HepG2 (cell line): ENCODE measurements around the gene ZCCHC9. TPM values are rescaled to one million over a fixed set of nuclear protein-coding genes. Genes with fewer than 3 reads are reported as not detected.
A peak's percentile ranks its signal among the peaks of the same experiment; 100 is the strongest.

Experiments
- ARNT ChIP-seq: fragments of 450-650 bp; IDR thresholded peaks from 2 replicates; pipeline ENCODE4 v1.6.1; 2017
- ATF1 ChIP-seq: IDR thresholded peaks from 2 replicates; pipeline ENCODE4 v1.6.1; 2016; ENCODE audit warnings: mild to moderate bottlenecking, control low read depth
- ATF7-NPFF ChIP-seq: sonication (generic); formaldehyde crosslinking; IDR thresholded peaks from 2 replicates; pipeline ENCODE4 v1.8.1; 2023; ENCODE audit warnings: mild to moderate bottlenecking, low read depth, missing genetic modification reagents, moderate library complexity
- E2F5 ChIP-seq: sonication (generic); formaldehyde crosslinking; conservative IDR thresholded peaks from 2 replicates; pipeline ENCODE4 v1.4.0; 2020; ENCODE audit warnings: missing genetic modification reagents
- IRX3 ChIP-seq: sonication (generic); formaldehyde crosslinking; IDR thresholded peaks from 2 replicates; pipeline ENCODE4 v1.8.1; 2023; ENCODE audit warnings: mild to moderate bottlenecking, low read depth, missing genetic modification reagents, borderline replicate concordance
- ISL2 ChIP-seq: sonication (generic); formaldehyde crosslinking; IDR thresholded peaks from 2 replicates; pipeline ENCODE4 v1.5.0; 2020; ENCODE audit warnings: missing genetic modification reagents
- KAT7 ChIP-seq: IDR thresholded peaks from 2 replicates; pipeline ENCODE4 v1.6.1; 2018; ENCODE audit warnings: borderline replicate concordance, missing compliant biosample characterization
- KDM2A ChIP-seq: sonication (generic); formaldehyde crosslinking; IDR thresholded peaks from 2 replicates; pipeline ENCODE4 v1.4.0; 2020; ENCODE audit warnings: low read depth, missing genetic modification reagents, borderline replicate concordance
- KDM4B ChIP-seq: sonication (generic); formaldehyde crosslinking; IDR thresholded peaks from 2 replicates; pipeline ENCODE4 v1.4.0; 2020; ENCODE audit warnings: missing genetic modification reagents
- KLF16 ChIP-seq, 2 experiments: sonication (generic) in 1 of 2; formaldehyde crosslinking in 1 of 2; IDR thresholded peaks; 2 replicates each; pipeline versions ENCODE4 v1.6.1 to v1.8.0; 2016 to 2023; ENCODE audit warnings: missing genetic modification reagents in 2 of 2, missing compliant biosample characterization in 1 of 2
- KMT2B ChIP-seq: IDR thresholded peaks from 2 replicates; pipeline ENCODE4 v1.6.1; 2016; ENCODE audit warnings: missing genetic modification reagents, missing compliant biosample characterization
- MXD4 ChIP-seq: IDR thresholded peaks from 2 replicates; pipeline ENCODE4 v1.6.1; 2016; ENCODE audit warnings: mild to moderate bottlenecking, missing biosample characterization, missing genetic modification reagents
- NCOA2 ChIP-seq: sonication (generic); formaldehyde crosslinking; IDR thresholded peaks from 2 replicates; pipeline ENCODE4 v1.8.0; 2022; ENCODE audit warnings: inconsistent platforms
- PAXIP1 ChIP-seq: sonication (generic); formaldehyde crosslinking; conservative IDR thresholded peaks from 2 replicates; pipeline ENCODE4 v1.4.0; 2020; ENCODE audit warnings: mild to moderate bottlenecking, missing genetic modification reagents, moderate library complexity
- RBM39 ChIP-seq: fragments of 200-400 bp; formaldehyde crosslinking; IDR thresholded peaks from one replicate; pipeline ENCODE4 v1.6.1; 2018; ENCODE audit warnings: antibody characterized with exemption, mild to moderate bottlenecking, low read depth, low read length; ENCODE audit not compliant: poor library complexity, severe bottlenecking
- SIN3A ChIP-seq: IDR thresholded peaks from 2 replicates; pipeline ENCODE4 v1.6.1; 2011; ENCODE audit warnings: low read depth, mild to moderate bottlenecking, control low read depth, low read length, borderline replicate concordance
- TBP ChIP-seq: sonication (generic); formaldehyde crosslinking; IDR thresholded peaks from 2 replicates; pipeline ENCODE4 v1.5.0; 2020; ENCODE audit warnings: missing genetic modification reagents
- WIZ ChIP-seq: sonication (generic); formaldehyde crosslinking; IDR thresholded peaks from 2 replicates; pipeline ENCODE4 v1.5.1; 2020; ENCODE audit warnings: mild to moderate bottlenecking, missing genetic modification reagents
- ZNF331 ChIP-seq: sonication (generic); formaldehyde crosslinking; IDR thresholded peaks from 2 replicates; pipeline ENCODE4 v1.4.0; 2020; ENCODE audit warnings: missing genetic modification reagents
- ZNF33B ChIP-seq: sonication (generic); formaldehyde crosslinking; IDR thresholded peaks from 2 replicates; pipeline ENCODE4 v1.5.1; 2020; ENCODE audit warnings: mild to moderate bottlenecking, missing genetic modification reagents
- ZNF674 ChIP-seq: sonication (generic); formaldehyde crosslinking; IDR thresholded peaks from 2 replicates; pipeline ENCODE4 v1.5.0; 2020; ENCODE audit warnings: low read depth, mild to moderate bottlenecking, missing genetic modification reagents
- ZSCAN12 ChIP-seq: sonication (generic); formaldehyde crosslinking; IDR thresholded peaks from 2 replicates; pipeline ENCODE4 v1.9.0; 2021; ENCODE audit warnings: mild to moderate bottlenecking, missing genetic modification reagents
- polyA plus RNA-seq, 8 experiments: library from polyadenylated mRNA; depleted of rRNA in 3 of 8; stranded (reverse) in 7 of 8; unstranded in 1 of 8; fragments of >200 nt; fragmentation: Illumina TruSeq in 4 of 8; extraction: Trizol in 4 of 8; gene quantifications; 2 replicates each; pipeline versions ENCODE4 v1.2.1 to v1.2.3, GENCODE V29; 2011 to 2016; ENCODE audit warnings: low read depth in 4 of 8, missing spikeins in 1 of 8, mixed read lengths in 1 of 8; ENCODE audit not compliant: insufficient read depth in 1 of 8
- total RNA-seq, 5 experiments: library from RNA; depleted of rRNA; stranded (reverse); fragments of >200 nt; fragmentation: Illumina TruSeq; extraction: Trizol; gene quantifications; 2 replicates each; pipeline ENCODE4 v1.2.3, GENCODE V29; 2016; ENCODE audit warnings: low read depth in 1 of 5
- TF ChIP-seq, protein P1 (sequence below): IDR thresholded peaks from 2 replicates; pipeline ENCODE4 v1.6.1; 2016; ENCODE audit warnings: low read depth
- TF ChIP-seq, protein P2 (sequence below): sonication (generic); formaldehyde crosslinking; IDR thresholded peaks from 2 replicates; pipeline ENCODE4 v1.4.0; 2020; ENCODE audit warnings: missing genetic modification reagents, mild to moderate bottlenecking, borderline replicate concordance

Gene ZCCHC9
- total and polyA plus RNA-seq, 2 of the 13 experiments (the other 11 are each of a cell fraction or from before 2014, with no cell fraction given): 28.7 to 52.5 TPM

DNA sequence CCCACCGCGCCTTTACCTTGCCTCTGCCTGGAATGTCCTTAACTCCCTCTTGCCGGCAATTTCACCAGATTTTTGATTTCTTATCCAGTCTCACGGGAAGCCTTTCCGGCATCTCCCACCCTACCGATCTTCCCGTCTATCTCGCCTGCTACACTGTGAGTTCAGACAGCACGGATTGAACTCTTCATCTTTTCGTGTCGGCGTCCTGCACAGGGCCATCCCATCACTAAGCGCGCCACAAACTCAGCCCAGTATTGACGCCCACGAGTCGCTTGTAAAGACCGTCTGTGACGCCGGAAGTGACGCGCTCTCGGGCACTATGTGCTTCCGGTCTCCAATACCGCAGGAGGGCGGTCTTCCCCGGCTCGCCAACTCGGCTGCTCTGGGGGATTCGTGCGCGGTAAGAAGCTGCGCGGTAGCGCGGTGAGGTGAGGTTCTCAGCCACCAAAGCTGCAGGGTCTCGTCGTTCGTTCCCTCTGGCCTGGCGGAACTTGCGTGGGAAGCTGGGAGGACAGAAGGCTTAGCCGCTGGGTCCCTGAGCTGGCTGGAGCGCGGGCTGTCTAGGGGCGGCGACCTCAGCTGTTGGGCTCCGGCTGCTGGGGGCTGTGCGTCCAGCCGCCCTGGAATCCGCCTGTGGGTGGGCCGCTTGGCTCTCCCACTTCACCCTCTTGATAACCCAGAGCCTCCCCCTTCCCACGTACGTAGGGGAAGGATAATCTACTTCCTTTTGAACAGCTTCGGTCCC is at the start of gene ZCCHC9 (continued):
- no peak for TF ChIP-seq NCOA2 (CRISPR knock-in tag)
- no peak; the same call in 1 of the 2 replicates for TF ChIP-seq IRX3
- TF ChIP-seq, protein P1, sequence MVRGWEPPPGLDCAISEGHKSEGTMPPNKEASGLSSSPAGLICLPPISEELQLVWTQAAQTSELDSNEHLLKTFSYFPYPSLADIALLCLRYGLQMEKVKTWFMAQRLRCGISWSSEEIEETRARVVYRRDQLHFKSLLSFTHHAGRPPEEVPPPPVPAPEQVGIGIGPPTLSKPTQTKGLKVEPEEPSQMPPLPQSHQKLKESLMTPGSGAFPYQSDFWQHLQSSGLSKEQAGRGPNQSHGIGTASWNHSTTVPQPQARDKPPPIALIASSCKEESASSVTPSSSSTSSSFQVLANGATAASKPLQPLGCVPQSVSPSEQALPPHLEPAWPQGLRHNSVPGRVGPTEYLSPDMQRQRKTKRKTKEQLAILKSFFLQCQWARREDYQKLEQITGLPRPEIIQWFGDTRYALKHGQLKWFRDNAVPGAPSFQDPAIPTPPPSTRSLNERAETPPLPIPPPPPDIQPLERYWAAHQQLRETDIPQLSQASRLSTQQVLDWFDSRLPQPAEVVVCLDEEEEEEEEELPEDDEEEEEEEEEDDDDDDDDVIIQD (CRISPR knock-in tag): no peak
- peak; percentile 97 for TF ChIP-seq ATF1 (CRISPR knock-in tag)
- peak; percentile 59; the same call in 1 of the 2 replicates for TF ChIP-seq PAXIP1 (CRISPR knock-in tag)
- no peak; the same call in 1 of the 2 replicates for TF ChIP-seq SIN3A
- TF ChIP-seq KAT7 (CRISPR knock-in tag): 0 out of 2 replicates have a peak, but pooled peaks have one; percentile 73
- TF ChIP-seq ZSCAN12 (CRISPR knock-in tag): no peak
- TF ChIP-seq, protein P2, sequence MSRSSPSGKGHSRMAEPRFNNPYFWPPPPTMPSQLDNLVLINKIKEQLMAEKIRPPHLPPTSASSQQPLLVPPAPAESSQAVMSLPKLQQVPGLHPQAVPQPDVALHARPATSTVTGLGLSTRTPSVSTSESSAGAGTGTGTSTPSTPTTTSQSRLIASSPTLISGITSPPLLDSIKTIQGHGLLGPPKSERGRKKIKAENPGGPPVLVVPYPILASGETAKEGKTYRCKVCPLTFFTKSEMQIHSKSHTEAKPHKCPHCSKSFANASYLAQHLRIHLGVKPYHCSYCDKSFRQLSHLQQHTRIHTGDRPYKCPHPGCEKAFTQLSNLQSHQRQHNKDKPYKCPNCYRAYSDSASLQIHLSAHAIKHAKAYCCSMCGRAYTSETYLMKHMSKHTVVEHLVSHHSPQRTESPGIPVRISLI (CRISPR knock-in tag): no peak; the same call in 1 of the 2 replicates
- TF ChIP-seq WIZ (CRISPR knock-in tag): no peak
- no peak for TF ChIP-seq TBP
- TF ChIP-seq E2F5 (CRISPR knock-in tag): no peak
- no peak for TF ChIP-seq ARNT
- peak; percentile 79; the same call in 1 of the 2 replicates for TF ChIP-seq KDM4B (CRISPR knock-in tag)
- peak; percentile 78; the same call in 1 of the 2 replicates for TF ChIP-seq ATF7-NPFF (CRISPR knock-in tag)
- TF ChIP-seq ZNF33B (CRISPR knock-in tag): no peak; the same call in 1 of the 2 replicates
- TF ChIP-seq ZNF331 (CRISPR knock-in tag): peak; percentile 53; the same call in 1 of the 2 replicates
- TF ChIP-seq KMT2B (CRISPR knock-in tag): peak; percentile 99
- TF ChIP-seq MXD4 (CRISPR knock-in tag): no peak; the same call in 1 of the 2 replicates
- peak; percentile 95 for TF ChIP-seq KDM2A (CRISPR knock-in tag)
- no peak for TF ChIP-seq ISL2
- TF ChIP-seq RBM39: peak; percentile 91
- TF ChIP-seq KLF16 (CRISPR knock-in tag; IDR thresholded peaks at IDR 0.05): peak in 1 of 2 experiments; percentile 94; a peak in 2 of 4 replicates
- no peak for TF ChIP-seq ZNF674 (CRISPR knock-in tag)
